GM18870 (cell line): ENCODE results near the gene CAPN9.
"Not testable (repeated sequence)": the region's sequence is repeated elsewhere in the genome, so short reads cannot be mapped to it uniquely, and the experiment has no call there.

Experiments
- ATAC-seq: cut with Tn5 transposase; IDR thresholded peaks from one replicate; pipeline ENCODE4 v1.9.1; 2021; ENCODE audit warnings: moderate library complexity; ENCODE audit not compliant: unreplicated experiment

CAPN9 gene

GRCh38 chr1:230845184-230845583 is 98.0 kb downstream of the CAPN9 start:
- not testable (repeated sequence) for ATAC-seq

GRCh38 chr1:230848235-230848634 is 101.0 kb downstream of the CAPN9 start:
- no peak for ATAC-seq

GRCh38 chr1:230849451-230850224 is 102.5 kb downstream of the CAPN9 start:
- no peak for ATAC-seq

GRCh38 chr1:230850547-230850946 is 103.4 kb downstream of the CAPN9 start:
- ATAC-seq: no peak

- no peak for ATAC-seq
These were observed 104.1 kb downstream of the CAPN9 start for GRCh38 chr1:230851291-230851691.
